AG09319 (cell line): Measurements from ENCODE around the gene CDCA5.
A peak's percentile ranks its signal among the peaks of the same experiment; 100 is the strongest.

Source experiments
- DNase-seq: peaks from one replicate; pipeline ENCODE4 v3.0.0-alpha.2; 2010; ENCODE audit warnings: low read depth; ENCODE audit errors: extremely low read depth
- TF ChIP-seq, protein P1 (sequence below): IDR thresholded peaks from 2 replicates; pipeline ENCODE4 v1.5.1; 2011; ENCODE audit warnings: low read depth, mild to moderate bottlenecking, inconsistent platforms, low read length, moderate library complexity

Gene CDCA5

DNA sequence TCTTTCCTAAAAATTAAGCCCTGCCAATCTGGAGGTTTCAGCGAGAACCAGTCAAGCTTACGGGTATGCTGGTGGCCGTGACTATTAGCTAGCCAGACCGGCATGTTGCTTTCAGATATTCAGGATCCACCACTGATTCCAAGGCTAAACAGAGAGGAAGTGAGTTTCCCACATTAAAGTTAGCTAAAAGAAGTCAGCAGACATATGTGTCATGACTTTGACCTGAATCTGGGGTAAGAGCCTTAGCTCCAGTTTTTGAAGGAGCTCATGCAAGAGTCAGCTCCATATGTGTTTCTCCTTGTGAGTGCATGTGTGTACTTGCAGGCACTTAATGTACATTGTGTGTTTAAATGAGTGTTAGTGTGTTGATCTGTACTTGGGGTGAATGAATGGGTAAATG, 1.6 kb upstream of the CDCA5 start:
- no peak for DNase-seq
- TF ChIP-seq, protein P1, sequence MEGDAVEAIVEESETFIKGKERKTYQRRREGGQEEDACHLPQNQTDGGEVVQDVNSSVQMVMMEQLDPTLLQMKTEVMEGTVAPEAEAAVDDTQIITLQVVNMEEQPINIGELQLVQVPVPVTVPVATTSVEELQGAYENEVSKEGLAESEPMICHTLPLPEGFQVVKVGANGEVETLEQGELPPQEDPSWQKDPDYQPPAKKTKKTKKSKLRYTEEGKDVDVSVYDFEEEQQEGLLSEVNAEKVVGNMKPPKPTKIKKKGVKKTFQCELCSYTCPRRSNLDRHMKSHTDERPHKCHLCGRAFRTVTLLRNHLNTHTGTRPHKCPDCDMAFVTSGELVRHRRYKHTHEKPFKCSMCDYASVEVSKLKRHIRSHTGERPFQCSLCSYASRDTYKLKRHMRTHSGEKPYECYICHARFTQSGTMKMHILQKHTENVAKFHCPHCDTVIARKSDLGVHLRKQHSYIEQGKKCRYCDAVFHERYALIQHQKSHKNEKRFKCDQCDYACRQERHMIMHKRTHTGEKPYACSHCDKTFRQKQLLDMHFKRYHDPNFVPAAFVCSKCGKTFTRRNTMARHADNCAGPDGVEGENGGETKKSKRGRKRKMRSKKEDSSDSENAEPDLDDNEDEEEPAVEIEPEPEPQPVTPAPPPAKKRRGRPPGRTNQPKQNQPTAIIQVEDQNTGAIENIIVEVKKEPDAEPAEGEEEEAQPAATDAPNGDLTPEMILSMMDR: no peak

DNA sequence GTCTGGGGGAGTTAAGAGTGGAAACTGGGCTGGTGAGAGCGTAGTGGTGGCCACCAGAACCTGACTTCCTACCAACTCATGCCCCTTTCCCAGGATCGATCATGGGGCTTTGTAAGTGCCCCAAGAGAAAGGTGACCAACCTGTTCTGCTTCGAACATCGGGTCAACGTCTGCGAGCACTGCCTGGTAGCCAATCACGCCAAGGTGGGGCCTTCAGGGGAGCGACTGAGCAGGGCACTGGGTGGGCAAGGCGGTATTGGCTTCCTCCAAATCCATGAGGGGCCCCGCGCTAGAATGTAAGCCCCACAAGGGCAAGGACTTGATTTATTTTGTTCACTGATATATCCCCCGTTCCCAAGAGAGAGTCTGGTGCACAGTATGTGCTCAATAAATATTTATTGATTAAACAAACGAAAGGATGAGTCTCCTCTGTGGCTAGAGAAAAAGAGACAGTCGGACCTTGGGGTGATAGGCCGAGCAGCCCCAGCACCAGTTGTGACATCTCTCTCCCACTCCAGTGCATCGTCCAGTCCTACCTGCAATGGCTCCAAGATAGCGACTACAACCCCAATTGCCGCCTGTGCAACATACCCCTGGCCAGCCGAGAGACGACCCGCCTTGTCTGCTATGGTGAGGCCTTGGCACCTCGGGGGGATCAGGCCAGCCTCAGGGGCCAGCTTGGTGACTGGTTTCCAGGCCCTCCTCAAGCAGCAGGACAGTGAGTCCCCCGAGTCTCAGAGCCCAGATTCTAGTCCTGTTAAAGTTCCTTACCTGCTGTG, 947 bp upstream of the CDCA5 start:
- no peak for DNase-seq
- TF ChIP-seq, protein P1: no peak

DNA sequence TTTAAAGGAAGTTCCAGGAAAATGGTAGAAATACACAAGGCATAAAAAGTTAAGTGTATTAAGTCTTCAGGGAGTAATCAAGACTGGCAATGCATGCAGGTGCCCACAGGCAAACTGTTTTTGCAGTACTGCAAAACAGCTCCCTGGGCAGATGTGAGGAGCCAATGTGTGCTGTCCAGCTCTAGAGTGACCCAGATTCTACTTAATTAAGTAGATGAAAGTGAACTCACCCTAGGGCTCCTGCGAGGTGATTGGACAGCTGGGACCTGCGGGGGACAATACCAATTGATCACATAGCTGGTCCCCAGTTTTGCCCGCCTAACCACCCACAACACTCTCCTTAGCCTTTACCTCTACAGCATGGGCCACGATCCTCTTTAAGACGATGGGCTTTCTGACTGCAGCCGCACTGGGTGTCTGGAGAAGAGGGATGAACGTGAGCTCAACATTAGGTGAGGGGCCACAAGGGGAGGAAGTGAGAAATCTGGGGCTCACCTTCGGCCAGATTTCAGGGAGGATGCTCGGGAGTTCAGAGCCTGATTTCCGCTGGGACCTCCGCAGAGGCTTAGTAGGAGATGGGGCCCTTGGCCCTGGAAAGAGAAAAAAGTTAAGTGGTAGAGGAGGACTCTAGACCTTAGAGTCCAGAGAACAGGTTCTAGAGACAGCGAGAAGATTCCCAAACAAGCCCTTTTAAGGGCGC, 556 bp downstream of the CDCA5 start:
- TF ChIP-seq, protein P1: no peak
- DNase-seq: no peak

DNA sequence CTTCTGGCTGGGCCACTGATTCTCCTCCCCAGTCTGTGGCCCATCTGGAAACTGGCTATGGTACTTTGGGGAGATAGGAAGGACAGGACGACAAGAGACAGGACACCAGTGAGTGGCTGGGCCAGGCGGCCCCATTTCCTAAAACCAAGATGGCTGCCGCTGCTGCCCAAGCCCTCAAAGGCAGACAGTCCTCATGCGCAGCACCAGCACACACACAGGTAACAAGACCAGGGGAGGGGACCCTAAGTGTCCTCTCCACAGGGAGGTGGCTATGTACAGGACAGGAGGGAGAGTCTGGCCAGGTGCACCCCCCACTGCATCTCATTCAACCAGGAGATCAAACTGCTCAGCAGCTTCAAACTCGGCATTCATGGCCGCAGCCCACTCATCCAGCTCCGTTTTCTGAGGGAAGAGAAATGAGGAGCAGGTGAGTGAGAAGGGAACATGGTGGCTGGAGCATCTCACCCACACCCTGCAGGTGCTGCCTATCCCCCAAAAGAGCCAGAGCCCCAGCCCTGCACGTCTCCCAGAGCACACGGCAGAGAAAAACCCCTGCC, 5.0 kb downstream of the CDCA5 start:
- TF ChIP-seq, protein P1: no peak
- no peak for DNase-seq

DNA sequence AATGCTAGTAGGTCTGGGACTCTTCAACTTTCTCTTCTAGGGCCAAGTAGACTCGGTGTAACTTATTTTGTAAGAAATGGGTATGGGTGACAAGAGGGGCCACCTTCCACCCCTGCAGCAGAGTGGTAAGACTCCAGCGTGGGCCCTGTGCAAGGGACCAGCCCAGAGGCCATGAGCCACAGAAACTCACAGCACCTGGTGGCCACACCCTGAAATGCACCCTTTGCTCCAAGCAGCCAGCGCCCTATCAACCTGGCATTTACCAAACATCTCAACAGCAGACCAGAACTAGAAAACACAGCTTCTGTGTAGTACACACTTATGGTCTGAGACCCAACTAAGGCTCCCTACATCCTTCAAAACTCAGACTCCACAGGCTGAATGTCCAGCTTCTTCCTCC, 5.7 kb downstream of the CDCA5 start:
- DNase-seq: no peak

DNA sequence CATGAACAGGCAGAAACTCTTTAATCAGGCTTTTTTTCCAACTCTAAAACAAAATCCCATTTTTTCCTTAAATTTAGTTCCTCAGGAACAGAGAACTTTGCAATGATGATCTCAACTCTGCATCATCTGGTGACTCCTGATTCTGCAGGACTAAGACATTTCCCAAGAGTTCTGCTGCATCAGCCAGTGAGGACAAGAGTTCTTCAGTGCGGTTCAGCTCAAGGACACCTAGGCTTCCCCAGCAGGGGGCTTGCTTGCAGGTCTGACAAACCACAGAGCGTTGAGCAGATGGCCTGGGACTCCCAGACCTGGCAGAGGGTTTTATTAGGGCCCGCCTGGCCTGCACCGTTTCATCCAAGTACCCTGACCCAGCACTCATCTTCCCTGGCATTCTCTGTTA, 6.4 kb downstream of the CDCA5 start:
- TF ChIP-seq, protein P1: no peak
- no peak for DNase-seq

More for the DNA sequence above, 5.7 kb downstream of the CDCA5 start:
- TF ChIP-seq, protein P1: peak; percentile 42

DNA sequence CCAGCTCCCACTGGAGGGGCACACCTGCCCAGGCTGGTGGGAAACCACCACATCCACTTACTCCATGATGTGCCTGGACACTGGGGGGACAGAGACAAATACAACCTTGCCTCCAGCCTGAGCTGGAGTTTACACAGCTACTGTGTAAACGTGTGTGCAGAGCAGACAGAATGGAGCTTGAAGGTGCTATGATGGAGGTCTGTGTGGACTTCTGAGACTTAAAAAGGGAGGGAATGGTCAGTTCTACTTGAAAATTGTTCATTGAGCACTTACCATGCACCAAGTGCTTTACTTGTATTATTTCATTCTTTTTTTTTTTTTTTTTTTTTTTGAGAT, 11.2 kb downstream of the CDCA5 start:
- DNase-seq: no peak
- TF ChIP-seq, protein P1: no peak
